ENCODE results near the gene SH3TC1. TPM values are rescaled to one million over a fixed set of nuclear protein-coding genes. Genes with fewer than 3 reads are reported as not detected.

Gene SH3TC1
- total RNA-seq, 4 donors from 2014 or later: 9.6 to 12.9 (median 12.6) TPM

DNA sequence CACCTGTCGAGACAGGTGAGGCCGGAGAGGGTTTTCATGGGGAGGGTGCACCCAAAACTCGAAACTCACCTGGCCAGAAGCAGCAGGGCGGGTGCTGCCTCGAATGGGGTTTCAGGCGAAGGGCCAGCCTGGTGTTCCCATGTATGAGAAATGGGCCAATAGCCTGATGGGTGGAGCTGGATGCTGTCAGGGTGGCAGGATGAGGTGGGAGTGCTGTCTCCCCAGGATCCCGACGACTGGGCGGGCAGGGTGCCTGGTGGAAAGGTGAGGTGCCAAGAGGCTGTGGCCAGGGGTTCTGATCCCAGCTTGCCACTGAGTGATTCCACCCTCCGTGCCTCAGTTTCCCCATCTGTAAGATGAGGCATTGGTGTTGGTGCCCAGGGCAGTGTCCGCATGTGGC, 16.8 kb upstream of the SH3TC1 start:
- TF ChIP-seq EP300 (IDR thresholded peaks at IDR 0.05) (no peak), POLR2AphosphoS5 (IDR thresholded peaks at IDR 0.05) (no peak), POLR2A (IDR thresholded peaks at IDR 0.05) (no peak)
- TF ChIP-seq, protein P1, sequence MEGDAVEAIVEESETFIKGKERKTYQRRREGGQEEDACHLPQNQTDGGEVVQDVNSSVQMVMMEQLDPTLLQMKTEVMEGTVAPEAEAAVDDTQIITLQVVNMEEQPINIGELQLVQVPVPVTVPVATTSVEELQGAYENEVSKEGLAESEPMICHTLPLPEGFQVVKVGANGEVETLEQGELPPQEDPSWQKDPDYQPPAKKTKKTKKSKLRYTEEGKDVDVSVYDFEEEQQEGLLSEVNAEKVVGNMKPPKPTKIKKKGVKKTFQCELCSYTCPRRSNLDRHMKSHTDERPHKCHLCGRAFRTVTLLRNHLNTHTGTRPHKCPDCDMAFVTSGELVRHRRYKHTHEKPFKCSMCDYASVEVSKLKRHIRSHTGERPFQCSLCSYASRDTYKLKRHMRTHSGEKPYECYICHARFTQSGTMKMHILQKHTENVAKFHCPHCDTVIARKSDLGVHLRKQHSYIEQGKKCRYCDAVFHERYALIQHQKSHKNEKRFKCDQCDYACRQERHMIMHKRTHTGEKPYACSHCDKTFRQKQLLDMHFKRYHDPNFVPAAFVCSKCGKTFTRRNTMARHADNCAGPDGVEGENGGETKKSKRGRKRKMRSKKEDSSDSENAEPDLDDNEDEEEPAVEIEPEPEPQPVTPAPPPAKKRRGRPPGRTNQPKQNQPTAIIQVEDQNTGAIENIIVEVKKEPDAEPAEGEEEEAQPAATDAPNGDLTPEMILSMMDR (IDR thresholded peaks at IDR 0.05): no peak
- ATAC-seq: no peak
- H3K27ac ChIP-seq: no peak overlapping the region
- H3K9me3 ChIP-seq: no peaks in the 10 kb centered on the region
- H3K4me3 ChIP-seq: no peak overlapping the region
- no CpG with 5 or more reads among the region's 11 CpGs for WGBS, 2 donors (ENCODE audit: low coverage in 1 of 2)
- peaks cover 4% of the 10 kb centered on the region for H3K27me3 ChIP-seq
- no peaks in the 10 kb centered on the region for H3K36me3 ChIP-seq
- H3K4me1 ChIP-seq: peaks cover 0 to 21% (median 8%) of the 10 kb centered on the region in 3 donors

DNA sequence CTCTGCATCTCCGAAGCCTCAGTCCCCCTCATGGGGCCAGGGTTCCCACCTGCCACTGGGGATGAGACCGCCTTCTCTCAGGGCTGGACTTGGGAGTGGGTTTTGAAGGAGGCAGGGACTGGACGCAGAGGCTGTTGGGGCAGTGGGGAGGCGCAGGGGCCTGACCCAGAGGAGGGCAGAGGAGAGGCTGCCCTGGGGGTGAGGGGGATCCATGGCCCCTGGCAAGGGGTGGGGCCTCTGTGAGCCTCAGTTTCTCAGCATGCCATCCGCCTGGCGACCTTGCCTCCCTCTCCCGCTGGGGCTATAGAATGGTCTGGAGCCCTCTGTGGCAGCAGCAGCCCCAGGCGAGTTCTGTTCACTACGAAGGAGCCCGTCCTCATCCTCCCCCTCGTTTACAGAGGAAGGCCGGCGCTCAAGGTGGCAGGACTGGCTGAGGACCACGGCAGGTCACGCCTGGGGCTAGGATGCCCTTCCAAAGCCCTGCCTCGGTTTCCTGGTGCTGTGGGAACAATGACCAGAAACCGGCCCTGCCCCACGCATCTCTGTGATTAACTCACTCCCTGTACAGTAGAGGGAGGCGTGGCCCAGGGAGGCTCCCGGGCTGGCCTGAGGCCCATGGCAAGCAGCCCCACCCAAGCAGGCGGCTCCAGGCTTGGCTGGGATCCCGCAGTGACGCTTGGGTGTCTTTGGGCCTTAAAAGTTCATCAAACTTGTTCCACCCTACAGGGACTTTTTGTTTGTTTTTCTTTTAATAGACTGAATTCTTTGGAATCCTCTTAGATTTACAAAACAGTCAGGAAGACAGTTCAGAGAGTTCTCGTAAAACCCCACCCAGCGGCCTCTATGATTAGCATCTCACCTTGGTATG, 16.0 kb upstream of the SH3TC1 start:
- Histone ChIP-seq H3K27me3 (peaks cover 4% of the 10 kb centered on the region), H3K4me1 (peaks cover 0 to 21% (median 8%) of the 10 kb centered on the region in 3 donors), H3K27ac (peak overlapping the region in 3 of 4 donors; percentile 11 to 47 (median 37)), H3K36me3 (no peaks in the 10 kb centered on the region), H3K9me3 (no peaks in the 10 kb centered on the region), H3K4me3 (no peak overlapping the region)
- TF ChIP-seq, protein P1 (IDR thresholded peaks at IDR 0.05): no peak
- no peak for TF ChIP-seq POLR2A (IDR thresholded peaks at IDR 0.05)
- peak; percentile 27 for TF ChIP-seq POLR2AphosphoS5 (IDR thresholded peaks at IDR 0.05)
- ATAC-seq: peak; percentile 87
- 15 to 76% methylated on average over 2 to 8 of the region's 25 CpGs for WGBS, 2 donors (ENCODE audit: low coverage in 1 of 2)

DNA sequence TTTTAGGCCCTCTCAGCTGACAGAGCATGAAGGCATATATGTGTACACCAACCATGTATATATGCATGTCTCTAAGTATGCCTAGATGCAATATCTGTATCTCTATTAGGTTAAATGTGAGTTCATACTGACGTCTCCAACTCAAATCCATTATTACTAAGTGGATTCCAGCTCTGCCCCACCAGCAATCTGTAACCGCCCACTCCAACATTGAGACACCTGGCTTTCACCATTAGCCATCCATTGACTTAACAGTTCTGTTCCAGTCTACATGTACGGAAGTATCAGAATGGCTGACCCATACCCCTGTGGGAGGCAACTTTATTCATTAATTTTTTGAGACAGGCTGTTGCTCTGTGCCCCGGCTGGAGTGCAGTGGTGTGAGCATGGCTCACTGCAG, 15.0 kb upstream of the SH3TC1 start:
- TF ChIP-seq POLR2AphosphoS5 (IDR thresholded peaks at IDR 0.05): no peak
- no peak for TF ChIP-seq EP300 (IDR thresholded peaks at IDR 0.05)
- TF ChIP-seq, protein P1 (IDR thresholded peaks at IDR 0.05): no peak
- TF ChIP-seq POLR2A (IDR thresholded peaks at IDR 0.05): no peak
- Histone ChIP-seq H3K4me1 (peaks cover 0 to 31% (median 11%) of the 10 kb centered on the region in 3 donors), H3K27me3 (peaks cover 4% of the 10 kb centered on the region), H3K27ac (peak overlapping the region in 3 of 4 donors; percentile 6 to 37 (median 28)), H3K4me3 (no peak overlapping the region), H3K36me3 (no peaks in the 10 kb centered on the region), H3K9me3 (no peaks in the 10 kb centered on the region)
- 72 to 84% methylated on average over 4 of the region's 4 CpGs for WGBS, 2 donors (ENCODE audit: low coverage in 1 of 2)
- ATAC-seq: no peak

DNA sequence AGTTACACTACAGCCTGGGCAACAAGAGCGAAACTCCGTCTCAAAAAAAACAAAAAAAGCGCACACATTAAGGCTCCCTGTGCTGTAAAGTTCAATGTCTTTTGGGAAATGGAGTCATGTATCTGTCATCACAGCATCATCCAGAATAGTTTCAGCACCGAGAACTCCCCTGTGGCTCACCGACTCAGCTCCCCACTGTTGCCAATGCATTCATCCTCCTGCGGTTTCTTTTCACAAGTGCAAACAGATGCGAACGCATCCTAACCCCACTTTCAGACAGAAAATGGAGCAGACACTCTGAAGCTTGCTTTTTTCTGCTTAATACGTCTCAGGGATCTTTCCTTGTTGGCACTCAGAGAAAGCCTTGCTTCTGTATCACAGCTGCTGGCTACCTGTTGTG, 13.8 kb upstream of the SH3TC1 start:
- WGBS, 2 donors (ENCODE audit: low coverage in 1 of 2): 63 to 73% methylated on average over 9 of the region's 9 CpGs
- no peak for ATAC-seq
- peaks cover 0 to 43% (median 22%) of the 10 kb centered on the region in 3 donors for H3K4me1 ChIP-seq
- H3K4me3 ChIP-seq: no peak overlapping the region
- H3K27ac ChIP-seq: no peak overlapping the region
- H3K9me3 ChIP-seq: no peaks in the 10 kb centered on the region
- no peaks in the 10 kb centered on the region for H3K36me3 ChIP-seq
- TF ChIP-seq, protein P1 (IDR thresholded peaks at IDR 0.05): no peak
- no peak for TF ChIP-seq POLR2A (IDR thresholded peaks at IDR 0.05)
- no peak for TF ChIP-seq EP300 (IDR thresholded peaks at IDR 0.05)
- no peak for TF ChIP-seq POLR2AphosphoS5 (IDR thresholded peaks at IDR 0.05)
- H3K27me3 ChIP-seq: peaks cover 4% of the 10 kb centered on the region

DNA sequence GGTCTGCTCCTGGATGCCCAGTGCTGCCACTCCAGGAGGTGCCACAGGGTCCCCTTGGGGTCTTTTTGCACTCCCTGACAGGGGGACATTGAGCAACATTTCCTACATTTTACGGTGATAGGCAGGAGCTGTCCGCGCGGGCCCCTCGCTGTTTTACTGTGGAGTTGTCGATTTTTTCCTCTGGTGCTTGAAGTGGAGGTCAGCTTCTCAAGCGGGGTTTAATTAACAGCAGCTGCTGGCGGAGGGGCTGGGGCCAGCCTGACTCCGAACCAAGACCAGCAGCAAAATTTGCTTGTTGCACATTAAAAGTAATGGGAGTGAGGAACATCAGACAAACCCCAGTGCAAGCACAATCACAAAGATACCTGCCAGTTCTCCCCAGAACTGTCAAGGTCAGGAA, 13.2 kb upstream of the SH3TC1 start:
- peaks cover 4% of the 10 kb centered on the region for H3K27me3 ChIP-seq
- no peaks in the 10 kb centered on the region for H3K36me3 ChIP-seq
- TF ChIP-seq POLR2AphosphoS5 (IDR thresholded peaks at IDR 0.05) (no peak), EP300 (IDR thresholded peaks at IDR 0.05) (no peak), POLR2A (IDR thresholded peaks at IDR 0.05) (no peak)
- TF ChIP-seq, protein P1 (IDR thresholded peaks at IDR 0.05): no peak
- 53 to 80% methylated on average over 1 to 3 of the region's 9 CpGs for WGBS, 2 donors (ENCODE audit: low coverage in 1 of 2)
- no peak overlapping the region for H3K27ac ChIP-seq
- no peak for ATAC-seq
- peaks cover 0 to 49% (median 28%) of the 10 kb centered on the region in 3 donors for H3K4me1 ChIP-seq
- H3K4me3 ChIP-seq: no peak overlapping the region
- no peaks in the 10 kb centered on the region for H3K9me3 ChIP-seq

Data from gastroesophageal sphincter (tissue), 4 donors.